ENCODE data around the gene MFAP4.

- TF ChIP-seq, protein P1, sequence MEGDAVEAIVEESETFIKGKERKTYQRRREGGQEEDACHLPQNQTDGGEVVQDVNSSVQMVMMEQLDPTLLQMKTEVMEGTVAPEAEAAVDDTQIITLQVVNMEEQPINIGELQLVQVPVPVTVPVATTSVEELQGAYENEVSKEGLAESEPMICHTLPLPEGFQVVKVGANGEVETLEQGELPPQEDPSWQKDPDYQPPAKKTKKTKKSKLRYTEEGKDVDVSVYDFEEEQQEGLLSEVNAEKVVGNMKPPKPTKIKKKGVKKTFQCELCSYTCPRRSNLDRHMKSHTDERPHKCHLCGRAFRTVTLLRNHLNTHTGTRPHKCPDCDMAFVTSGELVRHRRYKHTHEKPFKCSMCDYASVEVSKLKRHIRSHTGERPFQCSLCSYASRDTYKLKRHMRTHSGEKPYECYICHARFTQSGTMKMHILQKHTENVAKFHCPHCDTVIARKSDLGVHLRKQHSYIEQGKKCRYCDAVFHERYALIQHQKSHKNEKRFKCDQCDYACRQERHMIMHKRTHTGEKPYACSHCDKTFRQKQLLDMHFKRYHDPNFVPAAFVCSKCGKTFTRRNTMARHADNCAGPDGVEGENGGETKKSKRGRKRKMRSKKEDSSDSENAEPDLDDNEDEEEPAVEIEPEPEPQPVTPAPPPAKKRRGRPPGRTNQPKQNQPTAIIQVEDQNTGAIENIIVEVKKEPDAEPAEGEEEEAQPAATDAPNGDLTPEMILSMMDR (IDR thresholded peaks at IDR 0.05) = no peak
- no peak for TF ChIP-seq EZH2 (IDR thresholded peaks at IDR 0.05; ENCODE audit: borderline replicate concordance, insufficient read depth, low read depth, low read length, poor library complexity, severe bottlenecking)
Measured at GRCh38 chr17:19387921-19388521, 1.0 kb upstream of the MFAP4 start.
